A204.1 (cell line): ENCODE measurements around the gene ATP9A.
"Not testable (repeated sequence)": the region's sequence is repeated elsewhere in the genome, so short reads cannot be mapped to it uniquely, and the experiment has no call there.

ENCODE experiments used
- FAIRE-seq: peaks from 2 replicates; lab custom pipeline; 2012; peaks lifted over from hg19 to GRCh38; lab: Jason Lieb, UNC

Gene ATP9A, protein sequence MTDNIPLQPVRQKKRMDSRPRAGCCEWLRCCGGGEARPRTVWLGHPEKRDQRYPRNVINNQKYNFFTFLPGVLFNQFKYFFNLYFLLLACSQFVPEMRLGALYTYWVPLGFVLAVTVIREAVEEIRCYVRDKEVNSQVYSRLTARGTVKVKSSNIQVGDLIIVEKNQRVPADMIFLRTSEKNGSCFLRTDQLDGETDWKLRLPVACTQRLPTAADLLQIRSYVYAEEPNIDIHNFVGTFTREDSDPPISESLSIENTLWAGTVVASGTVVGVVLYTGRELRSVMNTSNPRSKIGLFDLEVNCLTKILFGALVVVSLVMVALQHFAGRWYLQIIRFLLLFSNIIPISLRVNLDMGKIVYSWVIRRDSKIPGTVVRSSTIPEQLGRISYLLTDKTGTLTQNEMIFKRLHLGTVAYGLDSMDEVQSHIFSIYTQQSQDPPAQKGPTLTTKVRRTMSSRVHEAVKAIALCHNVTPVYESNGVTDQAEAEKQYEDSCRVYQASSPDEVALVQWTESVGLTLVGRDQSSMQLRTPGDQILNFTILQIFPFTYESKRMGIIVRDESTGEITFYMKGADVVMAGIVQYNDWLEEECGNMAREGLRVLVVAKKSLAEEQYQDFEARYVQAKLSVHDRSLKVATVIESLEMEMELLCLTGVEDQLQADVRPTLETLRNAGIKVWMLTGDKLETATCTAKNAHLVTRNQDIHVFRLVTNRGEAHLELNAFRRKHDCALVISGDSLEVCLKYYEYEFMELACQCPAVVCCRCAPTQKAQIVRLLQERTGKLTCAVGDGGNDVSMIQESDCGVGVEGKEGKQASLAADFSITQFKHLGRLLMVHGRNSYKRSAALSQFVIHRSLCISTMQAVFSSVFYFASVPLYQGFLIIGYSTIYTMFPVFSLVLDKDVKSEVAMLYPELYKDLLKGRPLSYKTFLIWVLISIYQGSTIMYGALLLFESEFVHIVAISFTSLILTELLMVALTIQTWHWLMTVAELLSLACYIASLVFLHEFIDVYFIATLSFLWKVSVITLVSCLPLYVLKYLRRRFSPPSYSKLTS

DNA sequence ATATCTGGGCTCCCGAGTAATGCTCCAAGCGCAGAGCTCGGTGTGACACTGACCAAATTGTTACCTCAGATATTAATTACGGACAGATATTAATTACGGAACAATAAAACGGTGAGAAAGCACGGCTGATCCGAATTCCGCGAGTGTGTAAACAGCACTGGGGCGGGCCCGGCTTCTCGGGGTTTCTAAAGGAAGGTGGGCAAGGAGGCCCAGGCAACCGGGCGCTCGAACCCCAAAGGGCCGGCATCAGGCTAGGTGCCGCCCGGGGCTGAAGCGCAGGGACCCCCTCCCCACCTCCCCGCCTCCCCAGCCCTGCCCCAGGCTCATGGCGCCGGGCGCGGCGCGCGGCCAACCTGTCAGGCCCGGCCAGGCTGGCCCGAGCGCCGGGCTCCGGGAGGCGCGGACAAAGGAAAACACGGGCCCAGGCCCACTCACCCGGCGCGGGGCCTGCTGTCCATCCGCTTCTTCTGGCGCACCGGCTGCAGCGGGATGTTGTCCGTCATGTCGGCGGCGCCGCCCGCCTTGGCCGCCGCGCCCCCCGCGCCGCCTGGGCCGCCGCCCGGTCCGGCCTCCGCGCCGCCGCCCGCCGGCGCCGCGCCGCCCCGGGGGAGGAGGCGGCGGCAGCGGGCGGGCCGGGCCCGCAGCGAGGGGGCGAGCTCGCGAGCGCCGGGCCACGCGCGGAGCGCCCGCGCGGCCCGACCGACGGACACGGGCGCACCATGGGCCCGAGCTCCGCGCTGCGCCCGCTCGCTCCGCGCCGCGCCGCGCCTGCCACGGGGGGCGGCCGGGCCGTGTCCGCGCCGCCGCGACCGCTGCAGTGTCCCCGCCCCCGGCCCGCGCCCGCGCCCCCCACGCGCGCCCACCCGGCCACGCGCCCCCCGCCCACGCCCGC, at the start of gene ATP9A:
ATP9A (minus strand) TSS at position 524 of the 892 bp plus-strand sequence; CDS start at position 503, 21 bp downstream.
- no peak for FAIRE-seq

DNA sequence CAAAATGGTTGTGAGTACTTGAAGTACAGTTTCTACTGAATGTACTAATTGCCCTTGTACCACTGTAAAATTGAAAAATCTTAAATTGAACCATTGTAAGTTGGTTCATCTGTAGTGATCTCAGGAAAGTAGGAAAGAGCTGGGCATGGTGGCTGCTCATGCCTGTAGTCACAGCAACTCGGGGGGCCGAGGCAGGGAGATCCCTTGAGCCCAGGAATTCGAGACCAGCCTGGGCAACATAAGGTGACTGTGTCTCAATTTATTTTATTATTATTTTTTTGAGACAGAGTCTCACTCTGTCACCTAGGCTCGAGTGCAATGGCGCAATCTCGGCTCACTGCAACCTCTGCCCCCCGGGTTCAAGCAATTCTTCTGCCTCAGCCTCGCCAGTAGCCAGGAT, 48.7 kb upstream of the ATP9A start:
- FAIRE-seq = not testable (repeated sequence)

DNA sequence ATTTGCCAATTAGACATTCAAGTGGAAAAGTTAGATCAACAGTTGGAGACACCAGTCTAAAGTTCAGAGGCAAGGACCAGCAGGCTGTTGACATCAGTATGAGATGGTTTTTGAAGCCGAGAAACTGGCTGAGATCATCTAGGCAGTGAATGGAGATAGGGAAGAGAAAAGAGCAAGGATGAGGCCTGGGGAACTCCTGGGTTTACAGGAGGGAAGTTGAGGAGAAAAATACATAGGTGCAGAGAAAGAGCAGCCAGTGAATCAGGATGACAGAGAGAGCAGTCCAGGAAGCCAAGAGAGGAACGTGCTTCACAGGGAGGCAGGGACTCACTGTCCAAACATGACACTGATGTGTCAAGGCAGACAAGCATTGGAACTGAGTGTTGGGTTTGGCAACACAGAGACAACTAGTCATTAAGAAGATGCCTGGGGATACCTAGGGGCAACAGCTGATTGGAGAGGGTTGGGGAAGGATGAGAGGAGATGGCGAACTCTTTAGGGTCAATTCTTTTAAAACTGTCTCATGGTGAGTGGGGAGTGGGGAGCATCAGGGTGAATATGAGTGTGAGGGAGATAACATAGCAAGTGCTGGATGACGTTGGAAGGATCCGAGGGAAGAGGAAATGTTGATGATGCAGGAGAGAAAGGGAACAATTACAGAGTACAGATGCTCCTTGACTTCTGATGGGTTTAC, 47.3 kb upstream of the ATP9A start:
- no peak for FAIRE-seq

DNA sequence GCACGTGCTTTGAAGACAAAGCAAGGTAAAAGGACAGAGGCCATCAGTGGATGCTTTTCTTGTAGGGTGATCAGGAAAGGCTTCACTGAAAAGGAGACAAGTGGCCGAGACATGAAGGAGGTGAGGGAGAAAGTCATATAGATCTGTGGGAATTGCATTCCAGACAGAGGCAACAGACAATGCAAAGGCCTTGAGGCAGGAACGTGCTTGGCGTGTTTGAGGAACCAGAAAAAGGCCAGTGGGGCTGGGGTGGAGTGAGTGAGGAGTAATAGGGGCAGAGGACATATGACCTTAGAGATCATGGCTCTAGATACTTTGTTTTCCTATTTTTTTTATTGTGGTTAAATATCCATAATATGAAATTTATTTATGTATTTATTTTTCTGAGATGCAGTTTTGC, 44.7 kb upstream of the ATP9A start:
- no peak for FAIRE-seq

DNA sequence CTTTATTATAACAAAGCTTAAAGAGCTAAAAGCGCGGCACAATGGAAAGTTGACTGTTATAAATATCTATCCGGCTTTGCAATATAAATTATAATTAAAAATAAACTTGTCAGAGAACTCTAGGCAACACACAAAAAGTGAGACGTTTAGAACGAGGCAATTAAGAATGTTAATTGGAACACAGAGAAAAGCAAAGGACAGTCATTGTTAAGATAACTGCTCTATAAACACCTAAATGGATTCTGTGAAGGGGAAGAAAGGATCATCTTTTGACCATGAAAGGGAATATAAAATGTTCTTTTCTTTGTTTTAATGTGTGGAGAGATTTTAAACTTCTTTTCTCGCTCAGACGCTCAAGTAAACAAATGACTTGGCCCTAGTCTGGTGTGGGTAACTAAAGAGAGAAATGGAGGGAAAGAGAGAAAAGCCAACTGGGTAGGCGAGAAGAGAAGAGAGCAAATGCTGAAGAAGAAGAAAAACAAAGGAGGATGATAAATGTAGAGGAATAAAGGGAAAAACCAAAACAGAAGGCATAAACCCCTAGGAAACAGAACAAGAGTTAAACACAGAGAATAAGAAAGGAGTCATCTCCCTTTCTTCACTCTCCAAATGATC, 43.4 kb upstream of the ATP9A start:
- FAIRE-seq = no peak

- no peak for FAIRE-seq
These were observed 42.8 kb upstream of the ATP9A start for GRCh38 chr20:51811042-51811355.

DNA sequence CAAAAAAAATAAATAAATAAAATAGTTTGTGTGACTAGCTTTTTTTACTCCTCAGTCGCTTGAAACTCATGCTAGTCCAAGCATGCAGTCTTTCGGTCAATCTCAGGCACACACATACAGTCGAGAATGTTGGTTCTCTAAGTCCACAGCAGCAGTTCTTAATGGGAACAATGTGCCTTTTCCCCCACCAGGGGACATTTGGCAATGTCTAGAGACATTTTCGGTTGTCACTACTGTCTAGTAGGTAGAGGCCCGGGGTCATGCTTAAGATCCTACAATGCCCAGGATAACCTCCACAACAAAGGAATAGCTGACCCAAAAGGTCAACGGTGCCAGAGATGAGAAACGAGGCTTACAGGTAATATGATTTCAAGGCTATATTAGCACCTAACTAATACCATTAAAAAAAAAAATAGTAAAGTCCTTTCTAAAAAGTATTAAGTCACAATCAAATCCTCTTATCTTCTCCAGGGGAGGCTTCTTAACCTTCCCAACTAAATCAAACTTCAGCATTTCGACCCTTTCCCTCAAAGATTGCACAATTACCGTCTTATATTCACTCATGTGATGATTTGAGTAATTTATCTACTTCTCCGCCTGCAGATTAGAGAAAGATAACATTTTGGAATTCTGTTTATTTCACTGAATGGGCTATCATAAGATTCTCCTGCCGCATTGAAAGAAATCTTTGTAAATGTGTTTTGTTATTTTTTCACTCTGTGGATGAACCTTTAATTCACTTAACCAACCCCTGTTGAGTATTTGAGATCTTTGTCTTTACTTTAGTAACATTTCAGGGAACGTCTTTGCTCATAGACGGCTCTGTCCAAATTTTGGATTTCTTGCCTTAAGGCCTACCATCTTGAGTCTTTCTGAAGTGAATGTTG, 42.2 kb upstream of the ATP9A start:
- no peak for FAIRE-seq

GRCh38 chr20:51807720-51808250, 39.6 kb upstream of the ATP9A start:
- FAIRE-seq = no peak

DNA sequence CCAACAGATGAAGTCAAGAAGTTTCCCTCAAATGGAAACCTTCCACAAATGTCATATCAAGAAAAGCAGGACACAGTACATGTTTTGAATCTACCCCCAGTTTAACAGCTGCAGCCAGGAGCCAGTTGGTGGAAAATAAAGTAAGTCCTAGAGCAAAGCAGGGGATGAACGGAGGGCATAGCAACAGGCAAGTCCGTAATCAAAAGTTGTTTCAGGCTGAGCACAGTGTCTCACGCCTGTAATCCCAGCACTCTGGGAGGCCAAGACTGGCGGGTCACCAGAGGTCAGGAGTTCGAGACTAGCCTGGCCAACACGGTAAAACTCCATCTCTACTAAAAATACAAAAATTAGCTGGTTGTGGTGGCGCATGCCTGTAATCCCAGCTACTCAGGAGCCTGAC, 36.6 kb upstream of the ATP9A start:
- FAIRE-seq = no peak

- no peak for FAIRE-seq
These were observed 35.1 kb upstream of the ATP9A start for GRCh38 chr20:51803148-51803854.

GRCh38 chr20:51802170-51802751, 34.1 kb upstream of the ATP9A start, which contains the start of gene SALL4:
Gene SALL4 (minus strand): TSS chr20:51802521. CDS start chr20:51802408, 113 bp downstream.
- FAIRE-seq = peak; percentile 85

DNA sequence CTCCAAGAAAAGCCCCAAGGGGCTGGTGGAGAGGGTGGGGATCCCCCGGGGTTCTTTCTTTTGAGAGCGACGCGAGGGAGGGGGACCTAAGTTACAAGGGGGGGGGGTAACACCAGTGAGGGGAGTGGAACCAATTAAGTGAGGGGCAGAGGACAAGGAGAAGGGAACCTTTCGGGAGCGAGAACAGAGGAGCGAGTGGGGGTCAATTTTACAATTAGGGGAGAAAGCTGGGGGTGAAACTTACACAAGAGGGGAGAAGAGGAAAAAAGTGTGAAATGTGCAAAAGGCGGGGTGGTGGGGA, 33.6 kb upstream of the ATP9A start:
- FAIRE-seq = no peak

GRCh38 chr20:51801122-51801822, 33.1 kb upstream of the ATP9A start:
- no peak for FAIRE-seq

GRCh38 chr20:51800872-51801121, 32.6 kb upstream of the ATP9A start:
- FAIRE-seq = no peak

- FAIRE-seq = no peak
These were observed 32.1 kb upstream of the ATP9A start for GRCh38 chr20:51800060-51800871.

DNA sequence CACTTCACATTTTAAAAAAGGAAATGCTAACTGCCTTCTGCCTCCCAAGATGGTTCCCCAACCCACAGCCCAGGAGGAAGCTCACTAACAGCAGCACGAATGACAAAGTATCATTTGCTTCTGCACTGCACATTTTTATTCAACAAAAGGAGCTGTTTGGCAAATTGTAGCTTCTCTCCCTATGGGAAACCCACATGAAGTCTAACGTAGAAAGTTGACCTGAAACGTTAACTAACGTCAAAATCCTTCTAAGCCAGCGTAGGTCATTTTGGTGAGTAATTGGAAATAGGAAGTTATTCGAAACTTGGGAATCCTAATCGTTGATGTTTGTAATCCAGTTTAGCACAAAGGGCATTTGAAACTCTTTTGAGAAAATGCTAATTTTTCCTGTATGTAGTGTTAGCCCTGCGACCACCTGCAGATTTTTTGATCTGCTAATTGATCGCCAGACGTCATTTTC, 31.2 kb upstream of the ATP9A start:
- FAIRE-seq = peak; percentile 96

DNA sequence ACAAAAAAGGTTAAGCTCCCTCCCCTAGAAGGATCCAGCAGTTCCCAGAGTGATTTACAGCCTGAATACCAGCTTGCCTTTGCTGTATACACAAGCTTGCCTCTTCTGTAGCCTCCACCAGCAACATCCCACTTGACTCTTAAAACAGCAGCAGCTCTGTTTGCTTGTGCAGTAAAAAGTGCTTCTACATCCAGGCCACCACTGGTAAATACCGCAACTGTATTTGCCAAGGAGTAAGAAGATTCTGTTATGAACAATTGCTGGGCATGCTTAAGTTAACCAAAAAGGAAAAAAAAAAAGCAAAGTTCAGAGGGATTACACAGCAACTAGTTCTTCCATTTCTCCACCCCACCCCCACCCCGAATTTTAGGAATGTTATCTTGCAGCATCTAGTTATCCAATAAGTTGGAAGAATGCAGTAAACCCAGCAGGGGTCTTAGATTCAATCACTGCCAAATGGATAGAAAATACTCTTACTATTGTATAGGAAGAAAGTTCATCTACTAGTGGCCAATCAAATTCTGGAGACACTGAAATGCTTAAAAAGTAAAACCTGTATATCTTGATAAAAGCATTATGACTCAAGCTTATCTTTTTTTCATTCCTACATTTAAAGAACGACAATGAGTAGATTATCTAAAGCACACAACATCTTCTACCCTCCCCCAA, 29.3 kb upstream of the ATP9A start:
- peak; percentile 95 for FAIRE-seq
